Fibroblast of mammary gland (primary cell): ENCODE measurements around the gene CENPP.

Experiments used
- DNase-seq: peaks from one replicate; pipeline ENCODE4 v3.0.0-alpha.2; 2010; ENCODE audit warnings: low read depth
- H3K4me3 ChIP-seq: 2 replicates; pipeline ENCODE4 v1.5.1; 2011; ENCODE audit warnings: low read depth, mild to moderate bottlenecking, low read length, moderate library complexity; ENCODE audit not compliant: control insufficient read depth
- CTCF ChIP-seq: conservative IDR thresholded peaks from 2 replicates; pipeline ENCODE4 v1.5.1; 2011; ENCODE audit warnings: low read depth, low read length, inconsistent platforms; ENCODE audit not compliant: control insufficient read depth, insufficient read depth

Gene CENPP

DNA sequence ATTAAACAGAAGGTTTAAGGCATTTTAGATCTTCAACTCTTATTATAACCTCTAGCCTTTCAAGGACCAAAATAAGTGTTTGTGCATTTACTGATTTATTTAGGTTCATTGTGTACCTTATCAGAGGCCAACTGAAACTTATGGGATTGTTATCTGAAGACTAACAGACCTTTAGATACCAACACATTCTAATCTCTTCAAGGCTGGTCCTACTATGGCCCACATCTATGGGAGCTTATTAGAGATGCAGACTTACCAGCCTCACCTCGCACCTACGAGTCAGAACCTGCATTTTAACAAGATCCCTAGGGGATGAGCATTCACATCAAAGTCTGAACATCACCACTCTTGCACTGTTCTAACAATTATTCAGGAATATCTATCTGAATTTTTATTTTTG, 34.2 kb upstream of the CENPP start:
- no peak for TF ChIP-seq CTCF
- H3K4me3 ChIP-seq, result peak overlapping the region; percentile 96

DNA sequence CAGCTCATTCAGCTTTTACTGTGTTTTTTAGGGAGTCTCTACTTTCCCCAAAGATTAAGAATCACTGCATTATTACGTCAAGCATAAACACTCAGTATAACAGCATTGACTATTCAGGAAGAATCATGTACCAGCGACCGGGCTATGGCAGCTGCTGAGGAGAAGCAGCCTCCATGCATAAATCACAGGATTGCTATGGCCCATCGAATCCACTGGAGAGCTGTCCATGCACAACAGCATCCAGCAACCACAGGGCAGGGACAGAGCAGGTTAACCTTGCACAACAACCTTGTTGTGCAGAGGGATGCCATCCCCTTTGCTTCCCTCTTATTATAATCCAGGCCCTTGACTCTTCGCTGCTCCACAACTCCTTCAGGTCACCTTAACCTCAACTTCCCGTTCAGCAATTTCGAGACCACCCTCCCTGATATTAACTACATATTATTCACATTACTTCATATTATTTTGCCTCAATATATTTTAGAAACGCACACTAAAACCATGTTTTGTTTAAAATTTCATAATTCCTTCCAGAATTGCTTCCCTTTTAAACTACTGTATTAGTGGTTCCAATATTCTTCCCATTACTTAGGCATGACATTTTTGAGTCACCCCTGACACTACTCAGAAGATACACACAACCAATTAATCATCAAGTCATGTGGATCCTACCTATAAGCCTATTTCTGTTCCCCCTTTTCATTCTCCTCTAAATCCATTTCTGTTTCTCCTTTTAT, 33.2 kb upstream of the CENPP start:
- TF ChIP-seq CTCF, result no peak
- H3K4me3 ChIP-seq, result peak overlapping the region; percentile 96
- DNase-seq, result peak; percentile 44

More for the DNA sequence above, 34.2 kb upstream of the CENPP start:
- no peak for DNase-seq

- no peak for DNase-seq
- no peak for TF ChIP-seq CTCF
- peak overlapping the region; percentile 96 for H3K4me3 ChIP-seq
These were observed 32.7 kb upstream of the CENPP start for GRCh38 chr9:92293075-92293354.

DNA sequence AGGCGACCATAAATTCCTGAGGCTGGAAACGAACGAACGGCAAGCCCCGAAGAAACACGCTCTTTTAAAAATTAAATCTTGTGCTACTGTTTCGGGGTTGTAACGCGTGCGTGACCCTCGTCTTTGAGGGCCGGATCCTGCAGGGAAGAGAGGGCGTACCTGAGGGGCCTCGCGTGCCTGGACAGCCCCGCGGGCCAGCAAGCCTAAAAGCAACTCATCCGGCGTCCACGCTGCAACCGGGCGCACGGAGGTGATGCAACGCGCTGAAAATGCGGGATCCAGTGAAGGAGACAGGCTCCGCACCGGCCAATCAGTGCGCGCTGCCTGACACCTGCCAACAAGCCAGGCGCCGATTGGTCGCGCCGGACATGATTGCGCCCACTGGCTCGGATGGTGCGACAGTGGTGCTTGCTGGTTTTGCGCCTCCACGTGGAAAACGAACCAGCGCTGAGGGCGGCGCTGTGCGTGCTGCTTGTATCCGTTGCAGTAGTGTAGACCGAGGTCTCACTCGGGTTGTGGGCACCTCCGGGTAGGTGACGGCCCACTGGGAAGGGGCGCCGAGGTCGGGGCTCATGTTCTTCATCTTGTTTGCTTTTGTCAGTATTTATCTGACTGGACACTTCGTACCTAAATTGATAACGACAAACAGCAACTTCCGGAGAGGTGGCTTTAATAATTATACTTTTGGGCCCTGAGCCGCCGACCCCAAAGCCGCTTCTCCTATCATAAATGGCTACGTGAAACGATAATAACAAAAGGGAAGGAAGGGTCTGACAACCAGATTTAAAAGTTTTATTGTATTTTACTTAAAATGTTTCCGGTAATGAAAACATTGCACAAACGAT, 32.1 kb upstream of the CENPP start, which contains the start of gene IARS1:
IARS1 (minus strand) TSS at position 246 of the 845 bp plus-strand sequence. CDS start 4,278 bp downstream, outside the sequence.
- H3K4me3 ChIP-seq, result peak within 1 kb of the TSS; percentile 96
- DNase-seq, result peak; percentile 97
- no peak for TF ChIP-seq CTCF

DNA sequence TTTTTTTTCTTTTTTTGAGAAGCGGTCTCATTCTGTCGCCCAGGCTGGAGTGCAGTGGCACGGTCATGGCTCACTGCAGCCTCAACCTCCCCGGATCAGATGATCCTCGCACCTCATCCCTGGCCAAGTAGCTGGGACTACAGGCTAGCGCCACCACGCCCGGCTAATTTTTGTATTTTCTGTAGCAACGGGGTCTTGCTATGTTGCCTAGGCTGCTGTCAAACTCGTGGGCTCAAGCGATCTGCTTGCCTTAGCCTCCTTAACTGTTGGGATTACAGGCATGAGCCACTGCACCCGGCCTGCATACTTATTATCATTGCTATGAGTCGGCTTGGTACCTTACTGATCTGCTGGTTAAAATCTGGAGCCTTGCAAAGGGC, 31.5 kb upstream of the CENPP start:
- DNase-seq, result peak; percentile 34
- no peak for TF ChIP-seq CTCF
- peak overlapping the region; percentile 96 for H3K4me3 ChIP-seq

GRCh38 chr9:92295240-92295790, 30.4 kb upstream of the CENPP start:
- TF ChIP-seq CTCF, result no peak
- H3K4me3 ChIP-seq, result no peak overlapping the region
- no peak for DNase-seq
